ENCODE data around the gene LZIC.
"Not testable (repeated sequence)": the region's sequence is repeated elsewhere in the genome, so short reads cannot be mapped to it uniquely, and the experiment has no call there.

The LZIC gene

DNA sequence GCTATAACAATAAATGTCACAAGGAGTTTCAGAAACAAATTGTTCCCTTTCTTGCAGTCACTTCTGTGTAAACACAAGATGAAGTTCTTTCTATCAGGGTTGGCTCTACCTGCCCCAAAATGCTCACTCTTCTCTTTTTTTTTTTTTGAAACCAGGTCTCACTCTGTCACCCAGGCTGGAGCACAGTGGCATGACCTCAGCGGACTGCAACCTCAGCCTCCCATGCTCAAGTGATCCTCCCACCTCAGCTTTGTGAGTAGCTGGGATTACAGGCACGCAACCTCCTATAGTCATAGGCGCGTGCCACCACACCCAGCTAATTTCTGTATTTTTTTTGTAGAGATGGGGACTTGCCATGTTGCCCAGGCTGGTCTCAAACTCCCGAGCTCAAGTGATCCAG, 22.6 kb downstream of the LZIC start:
- Mint-ChIP-seq H3K36me3 (no peaks in the 10 kb centered on the region), H3K27me3 (no peaks in the 10 kb centered on the region), H3K9me3 (ENCODE audit: low read depth) (no peaks in the 10 kb centered on the region), H3K4me3 (no peak overlapping the region), H3K4me1 (ENCODE audit: low read depth) (no peaks in the 10 kb centered on the region), H3K27ac (no peak overlapping the region)

DNA sequence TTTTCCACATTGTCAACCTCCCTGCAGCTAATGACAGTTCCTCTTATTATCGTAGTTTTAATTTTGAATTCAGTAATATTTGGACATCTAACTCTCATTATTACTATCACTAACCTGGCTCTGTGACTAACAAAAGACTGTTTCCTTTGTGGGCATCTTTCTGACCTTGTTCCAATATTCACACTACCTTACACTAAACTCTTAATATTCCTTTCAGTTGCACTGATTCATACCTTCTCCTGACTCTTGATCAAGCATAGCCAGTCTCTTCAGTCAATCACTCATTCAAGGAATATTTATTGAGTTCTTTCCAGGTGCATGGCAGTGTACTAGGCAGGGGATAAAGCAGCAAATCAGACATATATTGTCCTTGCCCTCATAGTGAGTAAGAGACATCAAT, 25.3 kb downstream of the LZIC start:
- no peak overlapping the region for H3K4me3 Mint-ChIP-seq
- no peaks in the 10 kb centered on the region for H3K9me3 Mint-ChIP-seq (ENCODE audit: low read depth)
- H3K27me3 Mint-ChIP-seq: no peaks in the 10 kb centered on the region
- H3K4me1 Mint-ChIP-seq (ENCODE audit: low read depth): no peaks in the 10 kb centered on the region
- H3K27ac Mint-ChIP-seq: no peak overlapping the region
- no peaks in the 10 kb centered on the region for H3K36me3 Mint-ChIP-seq

DNA sequence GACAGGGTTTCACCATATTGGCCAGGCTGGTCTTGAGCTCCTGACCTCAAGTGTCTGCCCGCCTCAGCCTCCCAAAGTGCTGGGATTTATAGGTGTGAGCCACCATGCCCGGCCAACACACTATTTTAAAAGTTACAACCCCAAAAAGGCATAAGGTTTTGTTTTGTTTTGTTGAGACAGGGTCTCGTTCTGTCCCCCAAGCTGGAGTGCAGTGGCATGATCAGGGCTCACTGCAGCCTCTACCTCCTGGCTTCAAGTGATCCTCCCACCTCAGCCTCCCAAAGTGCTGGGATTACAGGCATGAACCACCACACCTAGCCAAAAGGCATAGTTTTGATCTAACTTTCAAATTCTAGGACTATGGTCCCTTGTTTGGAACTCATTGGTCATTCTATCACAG, 25.7 kb downstream of the LZIC start:
- not testable (repeated sequence) for H3K27me3 Mint-ChIP-seq; H3K4me1 Mint-ChIP-seq (ENCODE audit: low read depth); H3K4me3 Mint-ChIP-seq; H3K36me3 Mint-ChIP-seq; H3K27ac Mint-ChIP-seq; H3K9me3 Mint-ChIP-seq (ENCODE audit: low read depth)

DNA sequence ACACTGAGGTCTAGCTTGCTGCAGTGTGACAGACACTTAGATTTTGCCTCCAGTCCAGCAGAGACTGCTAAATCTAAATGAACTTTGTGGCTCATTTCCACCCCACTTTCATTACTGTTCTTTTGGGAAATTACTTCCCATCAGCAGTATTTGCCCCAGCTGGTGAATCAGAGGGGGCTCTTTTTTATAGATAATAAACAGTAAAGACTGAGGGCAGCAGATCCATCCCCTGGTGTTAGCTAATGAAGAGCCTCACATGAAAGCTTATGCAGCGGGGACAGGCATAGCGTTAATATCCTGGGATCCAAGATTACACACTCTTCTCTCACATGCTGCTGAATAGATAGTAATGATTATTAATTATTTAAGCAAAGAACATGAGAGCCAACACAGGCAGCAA, 26.7 kb downstream of the LZIC start:
- H3K4me3 Mint-ChIP-seq: no peak overlapping the region
- H3K4me1 Mint-ChIP-seq (ENCODE audit: low read depth): peaks cover 4% of the 10 kb centered on the region
- H3K27ac Mint-ChIP-seq: no peak overlapping the region
- no peaks in the 10 kb centered on the region for H3K27me3 Mint-ChIP-seq
- no peaks in the 10 kb centered on the region for H3K36me3 Mint-ChIP-seq
- H3K9me3 Mint-ChIP-seq (ENCODE audit: low read depth): no peaks in the 10 kb centered on the region

DNA sequence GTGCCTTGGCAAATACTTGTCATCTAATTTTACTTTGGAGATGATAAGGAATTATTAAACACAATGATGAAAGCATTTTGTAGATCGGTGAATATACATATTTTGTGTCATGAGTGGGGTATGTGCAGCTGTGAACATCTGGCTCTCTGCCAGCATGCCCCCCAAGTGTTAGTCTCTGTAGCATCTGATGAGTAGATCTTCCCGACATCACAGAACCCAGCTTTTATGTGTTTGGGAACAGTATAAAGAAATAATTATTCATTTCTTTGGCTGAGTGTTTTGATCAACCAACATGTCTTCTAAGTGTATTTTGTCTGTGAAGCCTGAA, 28.6 kb downstream of the LZIC start:
- Mint-ChIP-seq H3K27me3 (no peaks in the 10 kb centered on the region), H3K36me3 (no peaks in the 10 kb centered on the region), H3K4me3 (no peak overlapping the region), H3K4me1 (ENCODE audit: low read depth) (peaks cover 9% of the 10 kb centered on the region), H3K27ac (no peak overlapping the region), H3K9me3 (ENCODE audit: low read depth) (no peaks in the 10 kb centered on the region)

DNA sequence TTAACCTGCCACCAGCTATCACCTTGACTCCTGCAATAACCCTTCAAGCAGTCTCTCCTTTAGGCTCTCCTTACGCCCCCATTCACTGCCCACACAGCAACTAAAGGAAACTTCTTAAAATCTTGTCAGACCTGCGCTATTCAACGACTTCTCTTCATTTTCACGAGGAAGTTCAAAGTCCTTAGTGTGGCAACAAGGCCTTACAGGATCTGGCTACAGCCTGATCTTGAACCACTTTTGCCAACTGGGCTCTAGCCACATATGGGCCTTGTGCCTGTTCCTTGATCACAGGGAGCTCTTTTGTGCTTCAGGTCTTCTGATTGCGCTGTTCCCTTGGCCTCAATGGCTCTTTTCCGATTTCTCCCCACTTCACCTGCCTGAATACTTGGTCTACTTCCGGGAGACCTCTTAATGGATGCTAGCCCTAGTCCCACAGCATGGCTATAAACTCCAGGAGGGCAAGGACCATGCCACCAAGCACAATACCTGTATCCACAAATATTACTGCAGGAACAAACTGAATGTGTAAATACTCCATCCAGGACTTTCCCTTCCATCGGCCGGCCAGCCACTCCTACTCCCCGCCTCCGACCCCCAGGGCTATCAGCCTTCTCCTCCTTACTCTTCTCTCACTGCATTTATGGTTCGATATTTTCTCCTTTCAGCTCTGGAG, 30.8 kb downstream of the LZIC start:
- no peaks in the 10 kb centered on the region for H3K36me3 Mint-ChIP-seq
- peak overlapping the region; percentile 67 for H3K27ac Mint-ChIP-seq
- H3K9me3 Mint-ChIP-seq (ENCODE audit: low read depth): no peaks in the 10 kb centered on the region
- H3K4me3 Mint-ChIP-seq: peak overlapping the region; percentile 56
- H3K4me1 Mint-ChIP-seq (ENCODE audit: low read depth): peaks cover 21% of the 10 kb centered on the region
- no peaks in the 10 kb centered on the region for H3K27me3 Mint-ChIP-seq

DNA sequence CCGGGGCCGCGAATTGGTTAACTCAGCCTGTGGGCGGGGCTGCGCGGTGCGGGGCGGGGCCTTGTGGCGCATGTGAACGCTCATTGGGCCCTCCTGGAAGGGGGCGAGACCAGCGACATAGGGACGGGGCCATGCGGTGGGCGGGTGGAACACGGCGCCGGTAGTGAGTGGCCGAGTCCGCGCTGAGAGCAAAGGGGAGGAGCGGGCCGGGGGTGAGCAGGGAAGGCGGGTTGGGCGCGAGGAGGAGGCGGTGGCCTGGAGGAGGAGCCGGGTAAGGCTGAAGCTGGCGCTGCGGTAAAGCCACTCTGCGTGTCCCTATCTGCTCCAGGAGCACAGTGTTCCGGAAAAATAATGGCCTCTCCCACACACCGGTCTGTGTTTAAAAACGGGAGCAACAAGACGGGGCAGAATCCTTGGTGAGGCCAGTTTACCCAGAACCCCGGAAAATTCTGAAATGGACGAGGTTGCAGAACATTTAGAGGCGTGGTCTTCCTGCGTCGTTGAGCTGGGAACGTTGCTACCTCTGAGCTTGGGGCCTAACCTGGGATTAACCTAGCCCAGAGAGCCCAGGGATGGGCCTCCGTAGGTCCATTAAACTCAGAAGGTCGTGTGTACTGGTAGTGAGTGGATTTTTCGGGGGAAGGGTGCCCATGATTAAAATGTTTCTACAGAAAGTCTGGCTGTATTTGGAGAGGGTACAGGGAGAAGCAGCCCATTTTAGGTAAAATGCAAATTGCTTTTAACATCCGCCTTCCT, 32.6 kb downstream of the LZIC start:
- peak overlapping the region; percentile 95 for H3K27ac Mint-ChIP-seq
- peak overlapping the region; percentile 95 for H3K4me3 Mint-ChIP-seq
- no peaks in the 10 kb centered on the region for H3K36me3 Mint-ChIP-seq
- H3K4me1 Mint-ChIP-seq (ENCODE audit: low read depth): peaks cover 21% of the 10 kb centered on the region
- no peaks in the 10 kb centered on the region for H3K27me3 Mint-ChIP-seq
- no peaks in the 10 kb centered on the region for H3K9me3 Mint-ChIP-seq (ENCODE audit: low read depth)

DNA sequence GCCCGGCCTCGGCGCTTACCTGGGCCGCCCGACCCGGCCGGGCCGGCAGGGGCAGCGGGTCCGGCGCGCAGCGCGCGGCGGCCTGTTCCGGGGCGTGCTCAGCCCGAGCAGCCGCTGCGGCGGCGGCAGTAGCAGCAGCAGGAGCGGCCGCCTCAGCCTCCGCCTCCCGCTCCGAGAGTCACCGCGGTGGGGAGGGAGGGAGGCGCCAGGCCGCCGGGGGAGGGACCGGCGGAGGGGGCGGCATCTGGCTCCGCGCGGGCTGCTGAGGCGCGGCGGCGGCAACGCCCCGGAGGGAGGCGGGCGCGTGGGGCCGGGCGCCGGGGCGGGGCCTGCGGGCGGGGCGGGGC, 33.1 kb downstream of the LZIC start, which contains the start of gene CTNNBIP1:
CTNNBIP1 (minus strand) TSS at position 194 of the 347 bp plus-strand sequence. CDS start 38,205 bp downstream, outside the sequence.
- H3K4me3 Mint-ChIP-seq: peak within 1 kb of the TSS; percentile 95
- H3K27me3 Mint-ChIP-seq: no peaks in the 10 kb centered on the region
- peaks cover 21% of the 10 kb centered on the region for H3K4me1 Mint-ChIP-seq (ENCODE audit: low read depth)
- H3K27ac Mint-ChIP-seq: peak within 1 kb of the TSS; percentile 95
- no peaks in the 10 kb centered on the region for H3K9me3 Mint-ChIP-seq (ENCODE audit: low read depth)
- H3K36me3 Mint-ChIP-seq: no peaks in the 10 kb centered on the region

DNA sequence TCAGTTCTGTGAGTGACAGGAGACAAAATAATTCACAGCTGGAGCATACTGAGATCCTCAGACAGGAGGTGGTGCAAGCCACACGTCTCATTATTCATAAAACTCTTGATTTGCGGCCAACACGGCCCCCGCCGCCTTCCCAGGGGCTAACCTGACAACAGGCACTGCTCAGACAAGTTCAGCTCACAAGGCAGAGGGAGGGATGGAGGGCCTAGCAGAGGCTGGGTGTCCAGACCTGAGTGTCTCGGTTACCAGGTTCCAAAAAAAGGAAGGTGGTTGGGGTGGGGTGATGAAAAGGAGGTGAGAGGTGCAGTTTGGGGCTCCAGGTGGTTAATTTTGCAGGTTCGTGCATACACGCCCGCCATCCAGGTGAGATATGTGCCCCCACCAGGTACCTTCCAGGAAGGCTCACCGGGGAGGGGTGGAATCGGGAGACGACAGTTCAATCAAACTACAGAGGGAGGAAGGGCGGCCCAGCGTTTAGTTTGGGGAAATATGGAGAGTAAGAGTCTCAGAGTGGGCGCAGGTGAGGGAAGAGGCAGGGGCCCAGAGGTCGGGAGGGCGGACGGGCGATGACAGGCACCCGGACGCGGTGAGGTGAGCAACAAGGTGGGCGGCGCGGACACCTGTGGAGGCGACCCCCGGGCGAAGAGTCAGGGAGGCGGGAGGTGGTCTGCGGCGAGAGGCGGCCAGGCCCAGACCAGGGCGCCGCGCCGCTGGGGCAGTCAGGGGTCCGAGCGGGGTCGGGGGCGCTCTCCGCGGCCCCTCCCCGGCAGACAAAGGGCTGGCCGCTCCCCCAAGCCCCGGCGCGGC, 33.8 kb downstream of the LZIC start:
- H3K27ac Mint-ChIP-seq: peak overlapping the region; percentile 75
- peaks cover 21% of the 10 kb centered on the region for H3K4me1 Mint-ChIP-seq (ENCODE audit: low read depth)
- H3K36me3 Mint-ChIP-seq: no peaks in the 10 kb centered on the region
- H3K4me3 Mint-ChIP-seq: peak overlapping the region; percentile 93
- H3K27me3 Mint-ChIP-seq: no peaks in the 10 kb centered on the region
- no peaks in the 10 kb centered on the region for H3K9me3 Mint-ChIP-seq (ENCODE audit: low read depth)

DNA sequence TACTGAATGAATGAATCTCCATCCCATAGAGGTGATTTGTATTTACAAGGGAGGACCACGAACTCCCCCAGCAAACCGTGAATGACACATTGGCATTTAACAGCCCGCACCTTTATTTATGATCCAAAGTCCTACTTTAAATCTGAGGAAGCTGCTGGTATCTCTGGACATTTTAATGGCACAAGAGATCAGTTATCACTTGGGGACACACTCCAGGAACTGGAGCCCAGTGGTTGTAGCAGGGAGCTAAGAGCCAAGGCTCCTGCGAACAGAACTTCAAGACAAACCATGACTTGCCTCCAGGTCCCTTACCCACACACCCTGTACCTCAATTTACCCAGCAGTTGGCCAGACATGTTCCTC, 34.3 kb downstream of the LZIC start:
- no peaks in the 10 kb centered on the region for H3K36me3 Mint-ChIP-seq
- H3K4me1 Mint-ChIP-seq (ENCODE audit: low read depth): peaks cover 21% of the 10 kb centered on the region
- peak overlapping the region; percentile 93 for H3K4me3 Mint-ChIP-seq
- H3K27me3 Mint-ChIP-seq: no peaks in the 10 kb centered on the region
- H3K27ac Mint-ChIP-seq: peak overlapping the region; percentile 75
- no peaks in the 10 kb centered on the region for H3K9me3 Mint-ChIP-seq (ENCODE audit: low read depth)

DNA sequence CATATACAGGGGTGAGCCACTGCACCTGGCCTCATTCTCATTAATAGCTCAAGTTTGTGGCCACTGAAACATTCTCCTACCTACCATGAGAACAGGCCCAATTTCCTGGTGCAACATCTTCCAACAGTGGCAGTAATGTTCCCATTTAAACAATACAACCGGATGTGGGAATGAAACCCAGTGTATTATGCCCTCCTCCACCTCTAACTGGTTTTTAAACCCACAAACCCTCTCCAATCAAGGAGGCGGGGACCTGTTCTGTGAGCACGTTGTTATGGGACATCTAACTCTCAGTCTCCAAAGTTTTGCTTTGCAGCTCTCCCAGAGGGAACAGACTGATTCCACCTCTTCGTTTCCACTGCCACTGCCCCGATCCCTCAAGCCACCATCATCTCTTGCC, 35.8 kb downstream of the LZIC start:
- Mint-ChIP-seq H3K4me3 (no peak overlapping the region), H3K27me3 (no peaks in the 10 kb centered on the region), H3K27ac (no peak overlapping the region), H3K4me1 (ENCODE audit: low read depth) (peaks cover 21% of the 10 kb centered on the region), H3K36me3 (no peaks in the 10 kb centered on the region), H3K9me3 (ENCODE audit: low read depth) (no peaks in the 10 kb centered on the region)

DNA sequence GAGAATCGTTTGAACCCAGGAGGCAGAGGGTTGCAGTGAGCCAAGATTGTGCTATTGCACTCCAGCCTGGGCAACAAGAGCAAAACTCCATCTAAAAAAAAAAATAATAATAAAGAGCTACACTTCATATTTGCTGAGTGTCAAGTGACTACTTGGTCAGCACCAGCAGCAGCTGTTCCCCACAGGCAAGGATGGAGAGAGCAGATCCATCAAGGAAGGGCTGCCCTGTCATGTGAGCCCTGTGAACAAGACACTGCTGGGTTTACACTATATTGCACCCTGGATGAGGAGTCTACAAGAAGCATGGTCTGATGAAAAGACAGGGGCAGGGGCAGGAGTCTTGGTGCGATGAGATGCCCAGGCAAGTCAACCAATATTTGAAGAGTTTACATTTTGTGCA, 36.7 kb downstream of the LZIC start:
- no peaks in the 10 kb centered on the region for H3K27me3 Mint-ChIP-seq
- no peaks in the 10 kb centered on the region for H3K9me3 Mint-ChIP-seq (ENCODE audit: low read depth)
- no peak overlapping the region for H3K27ac Mint-ChIP-seq
- H3K4me1 Mint-ChIP-seq (ENCODE audit: low read depth): peaks cover 17% of the 10 kb centered on the region
- H3K4me3 Mint-ChIP-seq: no peak overlapping the region
- no peaks in the 10 kb centered on the region for H3K36me3 Mint-ChIP-seq

DNA sequence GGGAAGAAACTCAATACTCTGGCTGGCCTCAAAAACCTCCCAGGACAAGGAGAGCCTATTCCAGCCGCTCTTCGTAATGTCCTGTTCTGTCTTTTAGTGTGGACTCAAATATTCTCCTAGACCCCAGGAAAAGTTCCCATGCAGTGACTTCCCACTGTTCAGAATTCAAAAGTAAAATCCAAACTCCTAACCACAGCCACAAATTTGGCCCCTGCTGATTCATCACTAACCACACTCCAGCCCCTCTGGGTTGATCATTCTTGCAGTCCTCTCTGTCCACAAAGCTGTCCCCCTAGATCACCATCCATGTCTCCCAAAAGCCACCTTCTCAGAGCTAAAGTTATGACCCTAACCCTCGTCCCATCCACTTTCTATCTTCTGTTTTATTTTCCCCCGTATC, 38.2 kb downstream of the LZIC start:
- H3K27me3 Mint-ChIP-seq: no peaks in the 10 kb centered on the region
- no peaks in the 10 kb centered on the region for H3K36me3 Mint-ChIP-seq
- H3K9me3 Mint-ChIP-seq (ENCODE audit: low read depth): no peaks in the 10 kb centered on the region
- H3K27ac Mint-ChIP-seq: no peak overlapping the region
- peaks cover 21% of the 10 kb centered on the region for H3K4me1 Mint-ChIP-seq (ENCODE audit: low read depth)
- no peak overlapping the region for H3K4me3 Mint-ChIP-seq

DNA sequence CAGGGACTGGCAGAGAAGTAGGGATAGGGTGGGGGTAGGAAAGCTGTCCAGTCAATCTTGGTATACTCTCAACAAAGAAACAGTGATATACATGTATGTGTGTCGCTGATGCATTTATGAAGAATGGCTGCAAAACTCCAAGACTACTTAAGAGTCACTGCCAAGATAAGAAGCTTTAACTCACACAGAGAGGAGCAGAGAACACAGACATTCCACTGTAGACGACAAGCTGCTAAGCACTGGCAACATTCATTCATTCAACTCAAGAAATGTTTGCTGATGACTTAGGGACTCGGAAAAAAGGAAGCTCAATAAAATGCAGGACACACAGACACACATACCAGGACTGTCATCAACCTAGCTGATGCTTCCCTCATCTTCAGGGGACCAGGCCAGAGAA, 38.6 kb downstream of the LZIC start:
- Mint-ChIP-seq H3K4me3 (no peak overlapping the region), H3K36me3 (no peaks in the 10 kb centered on the region), H3K4me1 (ENCODE audit: low read depth) (peaks cover 21% of the 10 kb centered on the region), H3K27me3 (no peaks in the 10 kb centered on the region), H3K9me3 (ENCODE audit: low read depth) (no peaks in the 10 kb centered on the region), H3K27ac (no peak overlapping the region)

DNA sequence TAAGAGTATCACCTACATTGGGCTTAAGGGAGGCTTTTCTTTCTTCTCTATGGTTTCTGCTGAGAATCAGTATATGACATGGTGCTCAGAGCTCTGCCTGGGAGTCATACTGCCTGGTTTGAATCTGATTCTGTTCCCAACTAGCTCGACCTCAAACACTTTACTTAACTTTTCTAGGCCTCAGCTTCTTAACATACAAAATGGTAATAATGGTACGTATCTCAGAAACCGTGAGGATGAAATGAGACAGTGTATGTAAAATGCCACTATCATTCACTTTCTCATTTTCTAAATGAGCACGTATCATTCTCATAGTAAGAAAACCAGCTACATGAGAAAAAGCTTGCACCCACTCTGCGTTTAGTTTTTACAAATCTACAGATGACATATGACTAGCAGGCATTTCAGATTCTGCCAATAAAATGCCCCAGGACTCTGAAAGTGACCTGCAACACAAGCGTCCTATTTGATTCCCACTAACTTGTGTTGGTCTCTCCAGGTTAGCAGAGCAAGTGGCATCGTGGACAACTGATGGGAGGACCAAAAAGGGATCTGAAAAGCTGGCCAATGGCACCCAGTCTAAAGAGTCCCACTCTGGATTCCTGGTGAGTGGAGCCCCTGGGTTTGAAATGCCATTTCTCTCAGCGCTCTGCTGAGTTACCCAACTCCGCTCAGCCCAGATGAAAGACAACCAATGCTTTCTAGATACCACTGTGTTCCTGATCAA, 39.2 kb downstream of the LZIC start:
- H3K27me3 Mint-ChIP-seq: no peaks in the 10 kb centered on the region
- no peak overlapping the region for H3K27ac Mint-ChIP-seq
- no peak overlapping the region for H3K4me3 Mint-ChIP-seq
- H3K36me3 Mint-ChIP-seq: no peaks in the 10 kb centered on the region
- no peaks in the 10 kb centered on the region for H3K9me3 Mint-ChIP-seq (ENCODE audit: low read depth)
- peaks cover 16% of the 10 kb centered on the region for H3K4me1 Mint-ChIP-seq (ENCODE audit: low read depth)

Measured in activated naive CD8-positive, alpha-beta T cell (primary cell).